ENCODE measurements around the gene HCAR2. TPM values are rescaled to one million over a fixed set of nuclear protein-coding genes. Genes with fewer than 3 reads are reported as not detected.
A peak's percentile ranks its signal among the peaks of the same experiment; 100 is the strongest.

HCAR2 gene
- total RNA-seq, 1 experiment from 2014 or later: not detected

DNA sequence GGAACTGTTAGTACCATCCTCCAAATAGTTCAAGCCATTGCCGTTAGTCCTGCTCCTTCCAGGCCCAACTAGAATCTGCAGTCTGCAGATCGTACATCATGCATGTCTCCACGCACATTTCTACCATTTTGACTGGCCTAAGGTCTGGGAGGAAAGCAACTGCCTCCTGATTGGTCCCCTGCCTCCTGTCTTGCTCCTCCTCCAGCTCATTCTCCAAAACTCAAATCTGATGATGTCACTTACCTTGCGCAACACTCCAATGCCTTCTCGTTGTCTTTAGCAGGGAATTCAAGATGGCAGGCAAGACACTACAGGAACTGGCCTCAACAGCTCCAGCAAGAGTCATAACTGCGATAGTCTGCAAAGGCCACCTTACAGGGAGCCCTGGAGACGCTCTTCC, 37.2 kb upstream of the HCAR2 start:
- Histone ChIP-seq H3K4me1 (ENCODE audit: control insufficient read depth in 1 of 2, insufficient read depth in 2 of 2, low read length in 2 of 2) (no peaks in the 10 kb centered on the region), H3K9ac (ENCODE audit: low read length) (no peak overlapping the region), H3K36me3 (ENCODE audit: control insufficient read depth in 1 of 2, insufficient read depth in 2 of 2, low read length in 2 of 2) (no peaks in the 10 kb centered on the region), H3K4me3 (replicated peaks in 1 of 2; ENCODE audit: low read depth in 1 of 2, low read length in 2 of 2) (no peak overlapping the region), H3K9me3 (ENCODE audit: control insufficient read depth in 1 of 2, insufficient read depth in 1 of 2, low read depth in 1 of 2, low read length in 2 of 2) (no peaks in the 10 kb centered on the region), H3K27ac (ENCODE audit: low read depth, low read length) (no peak overlapping the region), H3K79me2 (ENCODE audit: insufficient read depth, low read length) (no peaks in the 10 kb centered on the region), H3K9me2 (ENCODE audit: insufficient read depth) (no peaks in the 10 kb centered on the region), H3K27me3 (ENCODE audit: insufficient read depth, low read length) (no peaks in the 10 kb centered on the region), H2AFZ (ENCODE audit: low read depth, low read length, poor library complexity, severe bottlenecking) (no peak overlapping the region), H3K4me2 (ENCODE audit: low read length) (no peak overlapping the region), H4K20me1 (ENCODE audit: insufficient read depth) (no peaks in the 10 kb centered on the region)
- peak; percentile 52 for TF ChIP-seq CEBPB (IDR thresholded peaks at IDR 0.05; ENCODE audit: low read depth)
- TF ChIP-seq YY1 (IDR thresholded peaks at IDR 0.05; ENCODE audit: extremely low read depth, insufficient replicate concordance, low read depth, low read length): no peak
- TF ChIP-seq EZH2 (IDR thresholded peaks at IDR 0.05): no peak
- TF ChIP-seq TCF7L2 (IDR thresholded peaks at IDR 0.05; ENCODE audit: borderline replicate concordance, extremely low read depth, insufficient read depth, insufficient read length): no peak
- TF ChIP-seq, protein P1, sequence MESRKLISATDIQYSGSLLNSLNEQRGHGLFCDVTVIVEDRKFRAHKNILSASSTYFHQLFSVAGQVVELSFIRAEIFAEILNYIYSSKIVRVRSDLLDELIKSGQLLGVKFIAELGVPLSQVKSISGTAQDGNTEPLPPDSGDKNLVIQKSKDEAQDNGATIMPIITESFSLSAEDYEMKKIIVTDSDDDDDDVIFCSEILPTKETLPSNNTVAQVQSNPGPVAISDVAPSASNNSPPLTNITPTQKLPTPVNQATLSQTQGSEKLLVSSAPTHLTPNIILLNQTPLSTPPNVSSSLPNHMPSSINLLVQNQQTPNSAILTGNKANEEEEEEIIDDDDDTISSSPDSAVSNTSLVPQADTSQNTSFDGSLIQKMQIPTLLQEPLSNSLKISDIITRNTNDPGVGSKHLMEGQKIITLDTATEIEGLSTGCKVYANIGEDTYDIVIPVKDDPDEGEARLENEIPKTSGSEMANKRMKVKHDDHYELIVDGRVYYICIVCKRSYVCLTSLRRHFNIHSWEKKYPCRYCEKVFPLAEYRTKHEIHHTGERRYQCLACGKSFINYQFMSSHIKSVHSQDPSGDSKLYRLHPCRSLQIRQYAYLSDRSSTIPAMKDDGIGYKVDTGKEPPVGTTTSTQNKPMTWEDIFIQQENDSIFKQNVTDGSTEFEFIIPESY (IDR thresholded peaks at IDR 0.05; ENCODE audit: extremely low read depth, insufficient replicate concordance, low read length): no peak
- TF ChIP-seq, protein P2, sequence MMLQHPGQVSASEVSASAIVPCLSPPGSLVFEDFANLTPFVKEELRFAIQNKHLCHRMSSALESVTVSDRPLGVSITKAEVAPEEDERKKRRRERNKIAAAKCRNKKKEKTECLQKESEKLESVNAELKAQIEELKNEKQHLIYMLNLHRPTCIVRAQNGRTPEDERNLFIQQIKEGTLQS (IDR thresholded peaks at IDR 0.05): no peak
- no peak for TF ChIP-seq RAD21 (IDR thresholded peaks at IDR 0.05; ENCODE audit: low read depth)
- DNase-seq (ENCODE audit: low read depth, low spot score) (no peak), ATAC-seq (no peak)
- no TSS peak for BruUV-seq (replicated peaks)
- ChIA-PET POLR2A (no interaction called here), RAD21 (ENCODE audit: low non-redundant PET in 1 of 2, low total read pairs in 2 of 2, uncharacterized antibody in 2 of 2, unreplicated experiment in 2 of 2) (no interaction called here), CTCF (no interaction called here)
- intact Hi-C loops (cut with micrococcal nuclease): no loop called here

DNA sequence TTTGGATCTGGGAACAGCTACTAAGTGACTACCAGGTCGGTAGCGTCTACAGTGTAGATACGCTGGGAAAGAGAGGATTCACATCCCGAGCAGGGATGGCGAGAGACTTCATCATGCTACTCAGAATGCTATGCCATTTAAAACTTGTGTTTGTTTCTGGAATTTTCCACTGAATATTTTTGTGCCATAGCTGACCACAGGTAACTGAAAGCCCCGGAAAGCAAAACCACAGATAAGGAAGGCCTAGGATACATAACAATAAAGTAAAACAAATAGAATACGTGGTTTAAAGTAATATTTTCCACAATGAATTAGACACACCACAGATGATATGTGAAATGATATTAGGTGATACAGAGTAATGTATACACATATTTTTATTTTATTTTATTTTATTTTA, 35.4 kb upstream of the HCAR2 start:
- Histone ChIP-seq H2AFZ (ENCODE audit: low read depth, low read length, poor library complexity, severe bottlenecking) (no peak overlapping the region), H3K9me3 (ENCODE audit: control insufficient read depth in 1 of 2, insufficient read depth in 1 of 2, low read depth in 1 of 2, low read length in 2 of 2) (no peaks in the 10 kb centered on the region), H3K36me3 (ENCODE audit: control insufficient read depth in 1 of 2, insufficient read depth in 2 of 2, low read length in 2 of 2) (no peaks in the 10 kb centered on the region), H3K4me1 (ENCODE audit: control insufficient read depth in 1 of 2, insufficient read depth in 2 of 2, low read length in 2 of 2) (no peaks in the 10 kb centered on the region), H3K9ac (ENCODE audit: low read length) (no peak overlapping the region), H3K79me2 (ENCODE audit: insufficient read depth, low read length) (no peaks in the 10 kb centered on the region), H3K4me3 (replicated peaks in 1 of 2; ENCODE audit: low read depth in 1 of 2, low read length in 2 of 2) (no peak overlapping the region), H3K9me2 (ENCODE audit: insufficient read depth) (no peaks in the 10 kb centered on the region), H4K20me1 (ENCODE audit: insufficient read depth) (no peaks in the 10 kb centered on the region), H3K27me3 (ENCODE audit: insufficient read depth, low read length) (no peaks in the 10 kb centered on the region), H3K4me2 (ENCODE audit: low read length) (no peak overlapping the region), H3K27ac (ENCODE audit: low read depth, low read length) (no peak overlapping the region)
- ChIA-PET CTCF (no interaction called here), RAD21 (ENCODE audit: low non-redundant PET in 1 of 2, low total read pairs in 2 of 2, uncharacterized antibody in 2 of 2, unreplicated experiment in 2 of 2) (no interaction called here), POLR2A (no interaction called here)
- intact Hi-C loops (cut with micrococcal nuclease): no loop called here
- BruUV-seq (replicated peaks): no TSS peak
- no peak for DNase-seq (ENCODE audit: low read depth, low spot score)
- ATAC-seq: no peak
- TF ChIP-seq JUND (IDR thresholded peaks at IDR 0.05) (no peak), RAD21 (IDR thresholded peaks at IDR 0.05; ENCODE audit: low read depth) (no peak), CEBPB (IDR thresholded peaks at IDR 0.05; ENCODE audit: low read depth) (no peak), SP1 (IDR thresholded peaks at IDR 0.05; ENCODE audit: low read depth) (no peak), EZH2phosphoT487 (IDR thresholded peaks at IDR 0.05; ENCODE audit: borderline replicate concordance) (no peak), YY1 (IDR thresholded peaks at IDR 0.05; ENCODE audit: extremely low read depth, insufficient replicate concordance, low read depth, low read length) (no peak)
- TF ChIP-seq, protein P3, sequence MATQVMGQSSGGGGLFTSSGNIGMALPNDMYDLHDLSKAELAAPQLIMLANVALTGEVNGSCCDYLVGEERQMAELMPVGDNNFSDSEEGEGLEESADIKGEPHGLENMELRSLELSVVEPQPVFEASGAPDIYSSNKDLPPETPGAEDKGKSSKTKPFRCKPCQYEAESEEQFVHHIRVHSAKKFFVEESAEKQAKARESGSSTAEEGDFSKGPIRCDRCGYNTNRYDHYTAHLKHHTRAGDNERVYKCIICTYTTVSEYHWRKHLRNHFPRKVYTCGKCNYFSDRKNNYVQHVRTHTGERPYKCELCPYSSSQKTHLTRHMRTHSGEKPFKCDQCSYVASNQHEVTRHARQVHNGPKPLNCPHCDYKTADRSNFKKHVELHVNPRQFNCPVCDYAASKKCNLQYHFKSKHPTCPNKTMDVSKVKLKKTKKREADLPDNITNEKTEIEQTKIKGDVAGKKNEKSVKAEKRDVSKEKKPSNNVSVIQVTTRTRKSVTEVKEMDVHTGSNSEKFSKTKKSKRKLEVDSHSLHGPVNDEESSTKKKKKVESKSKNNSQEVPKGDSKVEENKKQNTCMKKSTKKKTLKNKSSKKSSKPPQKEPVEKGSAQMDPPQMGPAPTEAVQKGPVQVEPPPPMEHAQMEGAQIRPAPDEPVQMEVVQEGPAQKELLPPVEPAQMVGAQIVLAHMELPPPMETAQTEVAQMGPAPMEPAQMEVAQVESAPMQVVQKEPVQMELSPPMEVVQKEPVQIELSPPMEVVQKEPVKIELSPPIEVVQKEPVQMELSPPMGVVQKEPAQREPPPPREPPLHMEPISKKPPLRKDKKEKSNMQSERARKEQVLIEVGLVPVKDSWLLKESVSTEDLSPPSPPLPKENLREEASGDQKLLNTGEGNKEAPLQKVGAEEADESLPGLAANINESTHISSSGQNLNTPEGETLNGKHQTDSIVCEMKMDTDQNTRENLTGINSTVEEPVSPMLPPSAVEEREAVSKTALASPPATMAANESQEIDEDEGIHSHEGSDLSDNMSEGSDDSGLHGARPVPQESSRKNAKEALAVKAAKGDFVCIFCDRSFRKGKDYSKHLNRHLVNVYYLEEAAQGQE (IDR thresholded peaks at IDR 0.05; ENCODE audit: low read depth): no peak
- TF ChIP-seq, protein P4, sequence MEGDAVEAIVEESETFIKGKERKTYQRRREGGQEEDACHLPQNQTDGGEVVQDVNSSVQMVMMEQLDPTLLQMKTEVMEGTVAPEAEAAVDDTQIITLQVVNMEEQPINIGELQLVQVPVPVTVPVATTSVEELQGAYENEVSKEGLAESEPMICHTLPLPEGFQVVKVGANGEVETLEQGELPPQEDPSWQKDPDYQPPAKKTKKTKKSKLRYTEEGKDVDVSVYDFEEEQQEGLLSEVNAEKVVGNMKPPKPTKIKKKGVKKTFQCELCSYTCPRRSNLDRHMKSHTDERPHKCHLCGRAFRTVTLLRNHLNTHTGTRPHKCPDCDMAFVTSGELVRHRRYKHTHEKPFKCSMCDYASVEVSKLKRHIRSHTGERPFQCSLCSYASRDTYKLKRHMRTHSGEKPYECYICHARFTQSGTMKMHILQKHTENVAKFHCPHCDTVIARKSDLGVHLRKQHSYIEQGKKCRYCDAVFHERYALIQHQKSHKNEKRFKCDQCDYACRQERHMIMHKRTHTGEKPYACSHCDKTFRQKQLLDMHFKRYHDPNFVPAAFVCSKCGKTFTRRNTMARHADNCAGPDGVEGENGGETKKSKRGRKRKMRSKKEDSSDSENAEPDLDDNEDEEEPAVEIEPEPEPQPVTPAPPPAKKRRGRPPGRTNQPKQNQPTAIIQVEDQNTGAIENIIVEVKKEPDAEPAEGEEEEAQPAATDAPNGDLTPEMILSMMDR (IDR thresholded peaks at IDR 0.05 in 2 of 3, conservative IDR thresholded peaks at IDR 0.05 in 1 of 3; ENCODE audit: borderline replicate concordance in 1 of 3, insufficient read depth in 1 of 3, low read depth in 2 of 3, low read length in 2 of 3): no peak

All from HCT116 (cell line).